ENCODE data around the gene C2orf92. TPM values are rescaled to one million over a fixed set of nuclear protein-coding genes. Genes with fewer than 3 reads are reported as not detected.

Gene C2orf92
- total RNA-seq, 3 donors from 2014 or later, result 11.2 to 49.5 (median 27.9) TPM

- Histone ChIP-seq H3K4me3 (peak overlapping the region in 2 of 3 donors; percentile 13 to 28), H3K4me1 (no peaks in the 10 kb centered on the region), H3K27me3 (no peaks in the 10 kb centered on the region), H3K27ac (no peak overlapping the region), H3K9me3 (no peaks in the 10 kb centered on the region), H3K36me3 (no peaks in the 10 kb centered on the region)
- DNase-seq (ENCODE audit: low spot score in 2 of 2), result no peak
- intact Hi-C loops (cut with DNase I; ENCODE audit: low total_unique reads), result loop anchor here (2.0 kb wide), 1 partner anchor 28 kb away; no protein-coding TSS in a partner anchor
- TF ChIP-seq CTCF (IDR thresholded peaks at IDR 0.05), result no peak
- TF ChIP-seq POLR2A (IDR thresholded peaks at IDR 0.05), result no peak
- no peak for TF ChIP-seq POLR2AphosphoS5 (IDR thresholded peaks at IDR 0.05)
Measured at GRCh38 chr2:97714084-97714949, 44.8 kb downstream of the C2orf92 start.

- H3K36me3 ChIP-seq, result no peaks in the 10 kb centered on the region
- H3K4me3 ChIP-seq, result no peak overlapping the region
- intact Hi-C loops (cut with DNase I; ENCODE audit: low total_unique reads), result loop anchor here (2.0 kb wide), 1 partner anchor 28 kb away; no protein-coding TSS in a partner anchor
- no peak for TF ChIP-seq POLR2A (IDR thresholded peaks at IDR 0.05)
- TF ChIP-seq POLR2AphosphoS5 (IDR thresholded peaks at IDR 0.05), result no peak
- TF ChIP-seq CTCF (IDR thresholded peaks at IDR 0.05), result no peak
- no peak overlapping the region for H3K27ac ChIP-seq
- no peaks in the 10 kb centered on the region for H3K27me3 ChIP-seq
- H3K4me1 ChIP-seq, result no peaks in the 10 kb centered on the region
- no peak for DNase-seq (ENCODE audit: low spot score in 2 of 2)
- H3K9me3 ChIP-seq, result no peaks in the 10 kb centered on the region
Measured at GRCh38 chr2:97714950-97715652, 45.6 kb downstream of the C2orf92 start.

GRCh38 chr2:97715951-97716694 lies 46.6 kb downstream of the C2orf92 start:
- TF ChIP-seq POLR2A (IDR thresholded peaks at IDR 0.05), result no peak
- no peak for TF ChIP-seq CTCF (IDR thresholded peaks at IDR 0.05)
- no peak for TF ChIP-seq POLR2AphosphoS5 (IDR thresholded peaks at IDR 0.05)
- Histone ChIP-seq H3K9me3 (no peaks in the 10 kb centered on the region), H3K27ac (no peak overlapping the region), H3K36me3 (no peaks in the 10 kb centered on the region), H3K4me3 (no peak overlapping the region), H3K27me3 (no peaks in the 10 kb centered on the region), H3K4me1 (no peaks in the 10 kb centered on the region)
- intact Hi-C loops (cut with DNase I; ENCODE audit: low total_unique reads), result loop anchor here (2.0 kb wide), 1 partner anchor 27 kb away; no protein-coding TSS in a partner anchor
- DNase-seq (ENCODE audit: low spot score in 2 of 2), result no peak

- Histone ChIP-seq H3K4me1 (no peaks in the 10 kb centered on the region), H3K9me3 (no peaks in the 10 kb centered on the region), H3K36me3 (no peaks in the 10 kb centered on the region), H3K4me3 (no peak overlapping the region), H3K27me3 (no peaks in the 10 kb centered on the region), H3K27ac (no peak overlapping the region)
- intact Hi-C loops (cut with DNase I; ENCODE audit: low total_unique reads), result no loop called here
- peak in 1 of 2 donors; percentile 34 for DNase-seq (ENCODE audit: low spot score in 2 of 2)
- no peak for TF ChIP-seq POLR2AphosphoS5 (IDR thresholded peaks at IDR 0.05)
- no peak for TF ChIP-seq CTCF (IDR thresholded peaks at IDR 0.05)
- no peak for TF ChIP-seq POLR2A (IDR thresholded peaks at IDR 0.05)
Measured at GRCh38 chr2:97716695-97717612, 47.4 kb downstream of the C2orf92 start.

Measured in breast epithelium (tissue), 4 donors.